Urothelium cell line (cell line): Measurements from ENCODE around the gene PDS5A.
"Not testable (repeated sequence)": the region's sequence is repeated elsewhere in the genome, so short reads cannot be mapped to it uniquely, and the experiment has no call there.

Source experiments
- DNase-seq: peaks from one replicate; pipeline ENCODE4 v3.0.0; 2011; ENCODE audit warnings: low spot score, mixed read lengths
- FAIRE-seq: peaks from 2 replicates; lab custom pipeline; 2011; peaks lifted over from hg19 to GRCh38; lab: Jason Lieb, UNC

Gene PDS5A, protein sequence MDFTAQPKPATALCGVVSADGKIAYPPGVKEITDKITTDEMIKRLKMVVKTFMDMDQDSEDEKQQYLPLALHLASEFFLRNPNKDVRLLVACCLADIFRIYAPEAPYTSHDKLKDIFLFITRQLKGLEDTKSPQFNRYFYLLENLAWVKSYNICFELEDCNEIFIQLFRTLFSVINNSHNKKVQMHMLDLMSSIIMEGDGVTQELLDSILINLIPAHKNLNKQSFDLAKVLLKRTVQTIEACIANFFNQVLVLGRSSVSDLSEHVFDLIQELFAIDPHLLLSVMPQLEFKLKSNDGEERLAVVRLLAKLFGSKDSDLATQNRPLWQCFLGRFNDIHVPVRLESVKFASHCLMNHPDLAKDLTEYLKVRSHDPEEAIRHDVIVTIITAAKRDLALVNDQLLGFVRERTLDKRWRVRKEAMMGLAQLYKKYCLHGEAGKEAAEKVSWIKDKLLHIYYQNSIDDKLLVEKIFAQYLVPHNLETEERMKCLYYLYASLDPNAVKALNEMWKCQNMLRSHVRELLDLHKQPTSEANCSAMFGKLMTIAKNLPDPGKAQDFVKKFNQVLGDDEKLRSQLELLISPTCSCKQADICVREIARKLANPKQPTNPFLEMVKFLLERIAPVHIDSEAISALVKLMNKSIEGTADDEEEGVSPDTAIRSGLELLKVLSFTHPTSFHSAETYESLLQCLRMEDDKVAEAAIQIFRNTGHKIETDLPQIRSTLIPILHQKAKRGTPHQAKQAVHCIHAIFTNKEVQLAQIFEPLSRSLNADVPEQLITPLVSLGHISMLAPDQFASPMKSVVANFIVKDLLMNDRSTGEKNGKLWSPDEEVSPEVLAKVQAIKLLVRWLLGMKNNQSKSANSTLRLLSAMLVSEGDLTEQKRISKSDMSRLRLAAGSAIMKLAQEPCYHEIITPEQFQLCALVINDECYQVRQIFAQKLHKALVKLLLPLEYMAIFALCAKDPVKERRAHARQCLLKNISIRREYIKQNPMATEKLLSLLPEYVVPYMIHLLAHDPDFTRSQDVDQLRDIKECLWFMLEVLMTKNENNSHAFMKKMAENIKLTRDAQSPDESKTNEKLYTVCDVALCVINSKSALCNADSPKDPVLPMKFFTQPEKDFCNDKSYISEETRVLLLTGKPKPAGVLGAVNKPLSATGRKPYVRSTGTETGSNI (N-terminal part only)

DNA sequence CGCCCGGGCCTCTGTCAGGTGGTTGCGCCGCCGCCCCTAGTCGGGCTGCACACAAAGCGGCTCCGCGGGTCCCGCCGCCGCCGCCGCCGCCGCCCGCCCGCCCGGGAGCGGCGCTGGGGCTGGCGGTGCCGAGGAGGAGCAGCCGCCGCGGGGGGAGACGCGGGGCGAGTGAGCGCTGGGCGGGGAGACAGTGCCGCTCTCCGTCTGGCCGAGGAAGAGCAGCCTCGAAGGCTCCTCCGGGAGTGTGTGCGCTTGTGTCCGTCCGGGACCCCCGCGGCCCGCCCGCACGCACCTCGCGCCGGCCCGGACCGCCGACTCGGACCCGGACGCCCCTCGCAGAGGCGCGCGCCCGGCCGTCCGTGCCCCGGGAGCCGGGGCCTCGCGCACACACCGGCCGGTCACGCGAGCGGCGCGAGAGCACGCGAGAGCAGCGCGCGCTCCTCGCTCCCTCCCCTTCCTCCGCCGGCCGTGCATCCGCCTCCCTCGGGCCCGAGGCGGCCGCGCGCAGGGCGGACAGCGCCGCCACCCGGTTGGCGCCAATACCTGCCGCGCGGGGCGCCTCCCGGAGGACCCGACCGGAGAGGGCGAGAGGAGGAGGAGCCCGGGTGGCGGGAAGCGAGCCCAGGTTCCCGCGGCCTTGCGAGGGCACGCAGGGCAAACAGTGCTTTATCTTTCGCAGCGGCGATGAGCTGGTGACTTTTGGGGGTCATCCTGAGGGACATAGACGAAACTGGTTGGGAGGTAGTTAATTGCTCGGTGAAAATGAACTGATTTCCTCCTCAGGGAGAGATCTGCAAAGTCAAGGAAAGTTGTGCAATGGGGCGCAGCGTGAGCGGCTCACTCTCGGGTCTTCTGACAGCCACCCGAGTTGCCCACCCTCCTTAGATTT lies at the start of gene PDS5A:
TSS of gene PDS5A (minus strand) at position 423 of the 889 bp plus-strand sequence. CDS start 1,334 bp downstream, outside the sequence.
- peak; percentile 99 for FAIRE-seq
- DNase-seq = peak; percentile 99

DNA sequence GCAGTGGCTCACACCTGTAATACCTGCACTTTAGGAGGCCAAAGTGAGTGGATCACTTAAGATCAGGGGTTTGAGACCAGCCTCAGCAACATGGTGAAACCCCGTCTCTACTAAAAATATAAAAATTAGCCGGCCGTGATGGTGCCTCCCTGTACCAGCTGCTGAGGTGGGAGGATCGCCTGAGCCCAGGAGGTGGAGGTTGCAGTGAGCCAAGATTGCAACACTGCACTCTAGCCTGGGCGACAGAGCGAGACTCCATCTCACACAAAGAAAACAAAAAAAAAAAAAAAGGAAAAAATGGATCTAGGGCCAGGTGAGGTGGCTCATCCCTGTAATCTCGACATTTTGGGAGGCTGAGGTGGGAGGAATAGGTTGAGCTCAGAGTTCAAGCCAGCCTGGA lies 46.3 kb upstream of the PDS5A start:
- DNase-seq, FAIRE-seq: not testable (repeated sequence)

DNA sequence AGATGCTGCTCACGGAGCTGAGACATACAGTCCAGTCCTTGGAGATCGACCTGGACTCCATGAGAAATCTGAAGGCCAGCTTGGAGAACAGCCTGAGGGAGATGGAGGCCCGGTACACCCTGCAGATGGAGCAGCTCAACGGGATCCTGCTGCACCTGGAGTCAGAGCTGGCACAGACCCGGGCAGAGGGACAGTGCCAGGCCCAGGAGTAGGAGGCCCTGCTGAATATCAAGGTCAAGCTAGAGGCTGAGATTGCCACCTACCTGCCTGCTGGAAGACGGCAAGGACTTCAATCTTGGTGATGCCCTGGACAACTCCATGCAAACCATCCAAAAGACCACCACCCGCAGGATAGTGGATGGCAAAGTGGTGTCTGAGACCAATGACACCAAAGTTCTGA lies 43.4 kb upstream of the PDS5A start:
- FAIRE-seq, DNase-seq: not testable (repeated sequence)

DNA sequence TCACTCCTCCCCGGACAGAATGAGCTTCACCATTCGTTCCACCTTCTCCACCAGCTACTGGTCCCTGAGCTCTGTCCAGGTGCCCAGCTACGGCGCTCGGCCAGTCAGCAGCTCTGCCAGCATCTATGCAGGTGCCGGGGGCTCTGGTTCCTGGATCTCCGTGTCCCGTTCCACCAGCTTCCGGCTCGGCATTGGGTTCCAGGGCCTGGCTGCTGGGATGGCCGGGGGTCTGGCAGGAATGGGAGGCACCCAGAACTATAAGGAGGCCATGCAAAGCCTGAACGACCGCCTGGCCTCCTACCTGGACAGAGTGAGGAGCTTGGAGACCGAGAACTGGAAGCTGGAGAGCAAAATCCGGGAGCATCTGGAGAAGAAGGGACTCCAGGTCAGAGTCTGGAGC lies 42.5 kb upstream of the PDS5A start:
- FAIRE-seq = no peak
- no peak for DNase-seq

DNA sequence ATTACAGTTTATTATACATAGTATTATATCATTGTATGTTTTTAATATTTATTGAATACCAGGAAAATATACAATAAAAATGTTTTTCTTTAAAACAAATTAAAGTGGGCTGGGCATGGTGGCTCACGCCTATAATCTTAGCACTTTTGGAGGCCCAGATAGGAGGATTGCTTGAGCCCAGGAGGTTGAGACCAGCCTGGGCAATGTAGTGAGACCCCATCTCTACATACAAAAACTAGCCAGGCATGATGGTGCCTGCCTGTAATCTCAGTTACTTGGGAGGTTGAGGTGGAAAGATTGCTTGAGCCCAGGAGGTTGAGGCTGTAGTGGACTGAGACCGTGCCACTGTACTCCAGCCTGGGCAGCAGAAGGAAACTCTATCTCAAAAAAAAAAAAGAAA lies 38.3 kb upstream of the PDS5A start:
- no peak for DNase-seq
- no peak for FAIRE-seq

DNA sequence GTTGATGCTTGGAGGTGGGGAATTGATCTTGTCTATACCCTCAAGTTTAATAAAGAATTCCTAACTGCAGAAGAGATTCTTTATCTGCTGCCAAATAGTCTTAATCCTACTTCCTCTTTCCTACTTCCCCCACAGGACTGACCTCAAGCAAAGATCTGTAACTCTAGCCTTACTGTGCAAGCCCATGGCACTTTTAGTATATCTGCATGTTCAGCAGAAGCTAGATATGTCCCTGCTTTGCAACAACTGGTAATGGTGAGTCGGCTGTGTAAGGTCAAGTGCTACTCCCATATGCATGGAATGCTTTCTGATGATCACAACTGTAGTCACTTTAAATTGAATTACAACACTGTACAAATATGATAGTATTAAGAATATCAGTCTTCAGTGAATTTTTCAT lies 26.3 kb upstream of the PDS5A start:
- DNase-seq (no peak), FAIRE-seq (peak; percentile 61)

DNA sequence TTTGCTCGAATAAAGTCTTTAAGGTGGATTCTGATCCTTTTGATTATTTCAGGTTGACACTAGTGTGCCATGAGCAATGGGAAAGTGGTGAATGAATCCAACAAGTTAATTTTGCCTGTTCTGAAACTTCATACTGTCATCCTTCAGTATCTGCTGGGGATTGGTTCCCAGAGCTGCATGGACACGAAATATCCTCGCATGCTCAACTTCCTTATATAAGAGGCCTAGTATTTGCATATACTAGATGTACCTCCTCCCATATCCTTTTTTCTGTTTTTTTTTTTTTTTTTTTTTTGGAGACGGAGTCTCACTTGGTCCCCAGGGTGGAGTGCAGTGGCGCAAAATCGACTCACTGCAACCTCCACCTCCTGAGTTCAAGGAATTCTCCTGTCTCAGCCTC lies 23.0 kb upstream of the PDS5A start:
- FAIRE-seq (no peak), DNase-seq (no peak)

DNA sequence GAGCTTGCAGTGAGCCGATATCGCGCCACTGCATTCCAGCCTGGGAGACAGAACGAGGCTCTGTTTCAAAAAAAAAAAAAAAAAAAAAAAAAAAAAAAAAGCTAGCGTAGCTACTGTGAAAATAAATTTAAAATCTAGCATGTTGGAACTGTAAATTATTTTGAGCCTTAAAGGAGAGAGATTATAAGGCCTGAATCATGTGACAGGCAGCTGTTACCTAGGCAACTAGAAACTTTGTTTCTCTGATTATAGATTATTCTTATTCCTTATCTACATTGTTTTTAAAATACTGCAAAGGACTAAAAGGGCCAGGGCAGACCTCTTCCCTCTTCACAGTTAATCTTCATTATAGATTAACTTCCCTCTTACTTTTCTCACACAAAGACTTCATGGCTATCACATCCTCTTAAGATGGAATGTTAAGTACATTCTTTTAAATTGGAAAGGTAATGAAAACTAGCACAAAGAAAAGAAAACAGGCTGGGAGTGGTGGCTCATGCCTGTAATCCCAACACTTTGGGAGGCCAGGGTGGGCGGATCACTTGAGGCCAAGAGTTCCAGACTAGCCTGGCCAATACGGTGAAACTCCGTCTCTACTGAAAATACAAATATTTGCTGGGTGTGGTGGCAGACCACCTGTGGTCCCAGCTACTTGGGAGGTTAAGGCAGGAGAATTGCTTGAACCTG lies 21.1 kb upstream of the PDS5A start:
- DNase-seq (no peak), FAIRE-seq (peak; percentile 17)

DNA sequence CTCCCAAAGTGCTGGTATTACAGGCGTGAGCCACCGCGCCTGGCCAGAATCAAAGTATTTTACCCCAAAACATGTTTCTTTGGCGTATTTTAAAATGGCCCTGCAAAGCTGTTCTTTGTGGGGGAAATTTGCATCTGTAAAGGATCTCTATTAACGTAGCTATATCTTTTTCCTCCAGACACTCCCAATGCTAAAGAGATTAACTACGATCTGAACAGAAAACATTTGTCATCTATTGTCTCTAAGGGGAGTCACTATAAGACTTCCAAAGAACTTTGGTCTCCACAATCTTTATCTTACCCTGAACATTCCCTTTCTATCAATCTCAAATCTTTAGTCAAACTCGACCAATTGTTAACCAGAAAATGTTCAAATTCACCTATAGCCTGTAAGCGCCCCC lies 19.1 kb upstream of the PDS5A start:
- FAIRE-seq (no peak), DNase-seq (no peak)

DNA sequence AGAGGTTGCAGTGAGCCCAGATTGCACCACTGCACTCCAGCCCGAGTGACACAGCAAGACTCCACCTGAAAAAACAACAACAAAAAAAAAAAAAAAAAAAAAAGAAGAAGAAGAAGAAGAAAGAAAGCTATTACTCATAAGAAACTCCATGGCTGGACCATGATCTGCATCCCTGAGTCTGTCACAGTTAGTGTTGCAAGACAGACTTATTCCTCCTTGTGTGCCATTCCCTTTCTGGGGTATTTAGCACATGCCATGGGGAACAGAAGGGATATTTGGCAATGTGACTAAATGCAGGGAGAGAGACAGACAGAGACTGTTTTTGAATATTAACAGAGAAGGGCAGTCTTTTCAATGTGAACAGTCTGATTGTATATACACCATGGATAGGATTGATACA lies 16.7 kb upstream of the PDS5A start:
- FAIRE-seq = no peak
- no peak for DNase-seq

DNA sequence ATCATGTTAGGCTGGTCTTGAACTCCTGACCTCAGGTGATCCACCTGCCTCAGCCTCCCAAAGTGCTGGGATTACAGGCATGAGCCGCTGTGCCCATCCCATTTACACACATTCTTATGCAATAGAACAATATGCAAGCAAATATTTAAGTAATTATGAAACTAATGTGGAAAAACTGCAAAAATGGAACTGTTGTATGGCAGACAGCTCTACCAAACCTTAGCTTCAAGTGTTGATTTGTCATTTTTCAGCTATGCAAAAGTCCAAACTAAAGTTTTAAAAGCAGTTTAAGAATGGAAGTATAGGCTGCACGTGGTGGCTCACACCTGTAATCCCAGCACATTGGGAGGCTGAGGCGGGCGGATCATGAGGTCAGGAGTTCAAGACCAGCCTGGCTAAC lies 11.7 kb upstream of the PDS5A start:
- not testable (repeated sequence) for FAIRE-seq

DNA sequence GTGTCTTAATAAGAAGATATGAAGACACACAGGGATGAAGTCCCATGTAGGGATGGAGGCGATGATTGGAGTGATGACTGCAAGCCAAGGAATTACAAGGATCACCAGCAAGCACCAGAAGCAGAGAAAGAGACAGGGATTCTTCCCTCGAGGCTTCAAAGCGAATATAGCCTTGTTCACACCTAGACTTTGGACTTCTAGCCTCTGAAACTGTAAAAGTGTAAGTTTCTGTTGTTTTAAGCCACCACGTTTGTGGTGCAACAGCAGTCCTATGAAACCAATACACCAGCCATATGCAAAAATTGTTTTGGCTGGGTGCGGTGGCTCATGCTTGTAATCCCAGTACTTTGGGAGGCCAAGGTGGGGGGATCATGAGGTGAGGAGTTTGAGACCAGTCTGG lies 9.8 kb upstream of the PDS5A start:
- FAIRE-seq = no peak
- DNase-seq = no peak

More for the DNA sequence above, 11.7 kb upstream of the PDS5A start:
- not testable (repeated sequence) for DNase-seq

DNA sequence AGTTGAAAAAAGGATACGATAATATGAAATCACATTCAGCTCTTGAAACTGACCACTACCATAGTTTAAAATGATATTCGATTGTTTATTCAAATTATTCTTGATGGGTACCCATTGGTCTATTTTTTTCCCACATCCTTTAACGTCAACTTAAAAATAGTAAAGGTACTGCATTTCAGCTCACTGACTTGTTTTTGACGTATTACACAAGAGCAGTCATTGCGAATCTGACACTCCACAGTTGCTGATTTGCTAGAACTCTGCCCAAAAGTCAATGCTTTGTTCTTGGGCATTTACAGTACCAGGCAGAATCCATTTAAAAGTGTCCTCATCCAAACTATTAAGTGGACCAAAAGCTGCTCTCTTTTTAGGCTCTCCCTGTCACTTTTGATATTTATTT lies 1.2 kb upstream of the PDS5A start:
- DNase-seq = no peak
- no peak for FAIRE-seq

DNA sequence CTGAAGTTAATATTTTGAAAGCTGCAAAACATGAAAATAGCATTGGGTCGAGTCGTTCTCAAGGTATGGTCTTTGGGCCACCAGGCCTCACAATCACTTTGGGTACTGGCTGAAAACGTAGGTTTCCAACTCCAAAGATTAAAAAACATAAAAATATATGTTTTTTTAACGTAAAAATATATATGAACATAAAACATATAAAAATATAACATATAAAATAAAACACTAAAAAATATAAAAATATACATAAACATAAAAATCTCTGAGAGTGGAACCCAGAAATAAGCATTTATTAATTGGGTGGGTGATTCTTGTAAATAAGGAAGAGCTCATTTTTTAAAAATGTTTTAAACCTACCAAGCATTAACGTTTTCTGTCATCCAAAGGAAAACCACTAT lies 666 bp upstream of the PDS5A start:
- FAIRE-seq (no peak), DNase-seq (no peak)

DNA sequence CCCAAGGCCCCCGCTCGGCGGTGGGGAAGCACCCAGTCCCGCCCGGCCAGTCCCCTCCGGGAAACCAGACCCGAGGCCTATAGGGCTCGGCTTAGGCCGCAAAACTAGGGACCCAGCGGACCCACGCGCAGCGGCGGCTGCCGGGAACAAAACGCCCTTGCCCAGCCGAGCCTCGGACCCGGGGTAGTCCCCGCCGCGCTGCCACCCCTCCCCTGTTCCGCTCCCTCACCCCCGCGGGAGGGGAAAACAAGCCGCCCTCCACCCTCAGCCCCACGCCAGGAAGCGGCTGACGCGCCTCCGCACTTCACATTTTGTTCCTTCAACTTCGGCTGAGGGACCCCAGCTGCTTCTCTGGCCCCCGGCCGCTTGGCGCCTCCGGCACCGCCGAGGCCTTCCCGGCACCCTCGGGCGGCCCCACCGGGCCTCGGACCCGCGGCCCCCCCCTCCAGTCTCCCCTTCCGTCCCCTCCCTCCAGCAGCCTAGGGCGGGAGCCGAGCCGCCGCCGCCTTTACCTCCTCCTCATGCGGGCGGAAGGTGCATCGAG lies 694 bp downstream of the PDS5A start:
- FAIRE-seq = no peak

DNA sequence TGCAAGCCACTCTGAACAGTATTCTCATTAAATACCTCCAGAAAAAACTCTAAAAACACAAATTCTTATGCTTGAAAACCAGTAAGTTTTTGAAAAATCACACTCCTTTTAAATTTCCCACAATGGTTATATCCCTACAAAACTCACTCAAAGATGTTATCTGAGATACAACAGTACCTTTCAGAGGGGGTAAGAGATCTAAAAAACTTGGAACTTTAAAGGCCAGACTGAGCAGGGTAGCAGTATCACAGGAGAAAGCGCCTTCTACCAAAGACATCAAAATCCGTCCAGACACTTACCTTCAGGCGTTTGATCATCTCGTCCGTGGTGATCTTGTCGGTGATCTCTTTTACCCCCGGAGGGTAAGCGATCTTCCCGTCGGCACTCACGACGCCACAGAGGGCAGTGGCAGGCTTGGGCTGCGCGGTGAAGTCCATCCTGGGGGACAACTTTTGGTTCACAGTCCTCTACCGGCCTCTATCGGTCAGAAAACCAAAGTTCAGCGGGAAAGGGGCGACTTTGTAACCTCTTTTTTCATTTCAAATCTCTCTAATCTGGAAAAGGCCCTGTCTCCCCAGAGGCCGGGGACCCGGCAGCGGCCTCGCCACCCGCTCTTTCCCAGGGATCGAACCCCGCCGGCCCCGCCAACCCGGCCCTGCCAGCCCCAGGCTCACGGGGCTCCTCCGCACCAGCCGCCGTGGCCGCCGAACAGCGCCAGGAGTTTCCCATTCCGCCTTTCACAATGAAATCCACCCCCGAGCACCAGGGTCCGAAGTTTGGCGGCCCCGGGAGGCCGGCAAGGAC lies 1.4 kb downstream of the PDS5A start:
- FAIRE-seq = peak; percentile 52

More for the DNA sequence above, 694 bp downstream of the PDS5A start:
- peak; percentile 61 for DNase-seq

DNA sequence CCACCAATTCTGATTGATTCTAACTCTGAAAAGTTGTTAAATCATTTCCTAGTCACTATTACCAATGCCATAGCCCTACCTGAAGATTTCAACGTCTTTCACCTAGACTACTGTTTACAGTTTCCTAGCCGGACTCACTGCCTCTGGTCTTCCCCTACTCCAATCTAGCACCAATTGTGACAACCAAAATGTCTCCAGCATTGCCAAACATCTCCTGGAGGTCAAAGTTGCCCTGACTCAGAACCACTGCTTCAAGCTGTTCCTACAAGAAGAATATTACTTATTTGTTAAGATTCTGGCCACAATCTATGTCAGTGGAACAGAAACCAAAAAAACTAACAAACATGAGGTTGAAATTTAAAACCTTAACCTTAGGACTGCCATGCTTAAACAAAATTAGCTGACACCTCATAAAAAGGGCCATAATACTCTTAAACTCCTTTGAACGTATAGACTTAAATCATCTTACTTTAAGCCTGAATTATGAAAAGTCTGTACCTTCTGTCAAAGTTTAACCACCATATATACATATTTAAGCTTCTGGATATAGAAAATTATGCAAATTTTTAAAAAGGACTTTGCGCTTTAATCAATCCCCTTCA lies 2.1 kb downstream of the PDS5A start:
- DNase-seq (no peak), FAIRE-seq (no peak)

More for the DNA sequence above, 1.4 kb downstream of the PDS5A start:
- DNase-seq = peak; percentile 87

DNA sequence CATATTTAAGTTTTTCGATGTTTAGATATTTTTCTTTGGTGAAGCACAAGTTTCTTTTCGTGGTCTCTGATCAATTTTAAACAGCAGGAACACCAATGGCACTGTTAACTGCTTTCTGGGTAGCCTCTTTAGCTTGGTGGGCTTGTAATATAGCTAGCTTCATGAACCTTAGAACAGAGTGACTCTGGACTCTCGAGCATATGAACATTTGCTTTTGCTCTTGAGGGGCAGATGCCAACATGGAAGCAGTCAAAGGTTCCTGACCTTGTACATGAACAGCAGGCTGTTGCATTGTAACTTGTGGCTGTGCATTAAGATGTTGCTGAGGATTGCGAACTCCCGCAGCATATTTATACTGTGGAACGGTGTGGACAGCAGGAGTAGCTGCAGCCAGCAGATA lies 4.7 kb downstream of the PDS5A start:
- DNase-seq, FAIRE-seq: not testable (repeated sequence)
